ENCODE data around the gene MSMB. TPM values are rescaled to one million over a fixed set of nuclear protein-coding genes. Genes with fewer than 3 reads are reported as not detected.

Gene MSMB
- total RNA-seq, 1 donor = not detected

GRCh38 chr10:46077731-46078413 is 31.8 kb upstream of the MSMB start:
- no peak for TF ChIP-seq CTCF (IDR thresholded peaks at IDR 0.05; ENCODE audit: extremely low read depth, low read depth, low read length)
- Histone ChIP-seq H3K27me3 (ENCODE audit: insufficient read depth, low read length) (no peaks in the 10 kb centered on the region), H3K36me3 (ENCODE audit: insufficient read depth, low read length) (no peaks in the 10 kb centered on the region), H4K20me1 (ENCODE audit: insufficient read depth, low read length) (no peaks in the 10 kb centered on the region), H3K79me2 (ENCODE audit: insufficient read depth, low read length) (no peaks in the 10 kb centered on the region), H3K27ac (ENCODE audit: low read depth, low read length) (no peak overlapping the region), H3K4me3 (ENCODE audit: insufficient read depth, low read length) (no peak overlapping the region), H3K9me3 (ENCODE audit: low read depth, low read length) (no peaks in the 10 kb centered on the region), H3K4me1 (ENCODE audit: insufficient read depth, low read length) (no peaks in the 10 kb centered on the region), H2AFZ (ENCODE audit: low read length) (no peak overlapping the region), H3K4me2 (ENCODE audit: insufficient read depth, low read length) (no peak overlapping the region)
- no peak for DNase-seq (ENCODE audit: insufficient read length, low spot score, missing footprints)

- H3K27ac ChIP-seq (ENCODE audit: low read depth, low read length) = no peak overlapping the region
- H3K79me2 ChIP-seq (ENCODE audit: insufficient read depth, low read length) = no peaks in the 10 kb centered on the region
- H3K4me2 ChIP-seq (ENCODE audit: insufficient read depth, low read length) = no peak overlapping the region
- no peak overlapping the region for H2AFZ ChIP-seq (ENCODE audit: low read length)
- no peak overlapping the region for H3K4me3 ChIP-seq (ENCODE audit: insufficient read depth, low read length)
- no peak for TF ChIP-seq CTCF (IDR thresholded peaks at IDR 0.05; ENCODE audit: extremely low read depth, low read depth, low read length)
- no peaks in the 10 kb centered on the region for H4K20me1 ChIP-seq (ENCODE audit: insufficient read depth, low read length)
- H3K4me1 ChIP-seq (ENCODE audit: insufficient read depth, low read length) = no peaks in the 10 kb centered on the region
- no peaks in the 10 kb centered on the region for H3K9me3 ChIP-seq (ENCODE audit: low read depth, low read length)
- no peak for DNase-seq (ENCODE audit: insufficient read length, low spot score, missing footprints)
- no peaks in the 10 kb centered on the region for H3K27me3 ChIP-seq (ENCODE audit: insufficient read depth, low read length)
- no peaks in the 10 kb centered on the region for H3K36me3 ChIP-seq (ENCODE audit: insufficient read depth, low read length)
Observed at GRCh38 chr10:46077141-46077554, 31.1 kb upstream of the MSMB start.

GRCh38 chr10:46075869-46076268 is 29.8 kb upstream of the MSMB start:
- H3K79me2 ChIP-seq (ENCODE audit: insufficient read depth, low read length) = no peaks in the 10 kb centered on the region
- no peaks in the 10 kb centered on the region for H3K9me3 ChIP-seq (ENCODE audit: low read depth, low read length)
- DNase-seq (ENCODE audit: insufficient read length, low spot score, missing footprints) = no peak
- H3K4me1 ChIP-seq (ENCODE audit: insufficient read depth, low read length) = no peaks in the 10 kb centered on the region
- no peaks in the 10 kb centered on the region for H3K36me3 ChIP-seq (ENCODE audit: insufficient read depth, low read length)
- no peak overlapping the region for H3K4me3 ChIP-seq (ENCODE audit: insufficient read depth, low read length)
- H3K27me3 ChIP-seq (ENCODE audit: insufficient read depth, low read length) = no peaks in the 10 kb centered on the region
- no peak overlapping the region for H3K4me2 ChIP-seq (ENCODE audit: insufficient read depth, low read length)
- no peak overlapping the region for H3K27ac ChIP-seq (ENCODE audit: low read depth, low read length)
- H2AFZ ChIP-seq (ENCODE audit: low read length) = no peak overlapping the region
- H4K20me1 ChIP-seq (ENCODE audit: insufficient read depth, low read length) = no peaks in the 10 kb centered on the region
- no peak for TF ChIP-seq CTCF (IDR thresholded peaks at IDR 0.05; ENCODE audit: extremely low read depth, low read depth, low read length)

GRCh38 chr10:46074196-46074946 is 28.3 kb upstream of the MSMB start:
- H3K36me3 ChIP-seq (ENCODE audit: insufficient read depth, low read length) = no peaks in the 10 kb centered on the region
- H3K79me2 ChIP-seq (ENCODE audit: insufficient read depth, low read length) = no peaks in the 10 kb centered on the region
- no peak overlapping the region for H3K4me2 ChIP-seq (ENCODE audit: insufficient read depth, low read length)
- TF ChIP-seq CTCF (IDR thresholded peaks at IDR 0.05; ENCODE audit: extremely low read depth, low read depth, low read length) = no peak
- no peaks in the 10 kb centered on the region for H4K20me1 ChIP-seq (ENCODE audit: insufficient read depth, low read length)
- no peak overlapping the region for H3K4me3 ChIP-seq (ENCODE audit: insufficient read depth, low read length)
- no peak for DNase-seq (ENCODE audit: insufficient read length, low spot score, missing footprints)
- no peak overlapping the region for H2AFZ ChIP-seq (ENCODE audit: low read length)
- H3K9me3 ChIP-seq (ENCODE audit: low read depth, low read length) = no peaks in the 10 kb centered on the region
- no peaks in the 10 kb centered on the region for H3K27me3 ChIP-seq (ENCODE audit: insufficient read depth, low read length)
- H3K4me1 ChIP-seq (ENCODE audit: insufficient read depth, low read length) = no peaks in the 10 kb centered on the region
- no peak overlapping the region for H3K27ac ChIP-seq (ENCODE audit: low read depth, low read length)

Data from osteoblast (primary cell).